ENCODE data around the gene VN1R5.

Gene VN1R5

DNA sequence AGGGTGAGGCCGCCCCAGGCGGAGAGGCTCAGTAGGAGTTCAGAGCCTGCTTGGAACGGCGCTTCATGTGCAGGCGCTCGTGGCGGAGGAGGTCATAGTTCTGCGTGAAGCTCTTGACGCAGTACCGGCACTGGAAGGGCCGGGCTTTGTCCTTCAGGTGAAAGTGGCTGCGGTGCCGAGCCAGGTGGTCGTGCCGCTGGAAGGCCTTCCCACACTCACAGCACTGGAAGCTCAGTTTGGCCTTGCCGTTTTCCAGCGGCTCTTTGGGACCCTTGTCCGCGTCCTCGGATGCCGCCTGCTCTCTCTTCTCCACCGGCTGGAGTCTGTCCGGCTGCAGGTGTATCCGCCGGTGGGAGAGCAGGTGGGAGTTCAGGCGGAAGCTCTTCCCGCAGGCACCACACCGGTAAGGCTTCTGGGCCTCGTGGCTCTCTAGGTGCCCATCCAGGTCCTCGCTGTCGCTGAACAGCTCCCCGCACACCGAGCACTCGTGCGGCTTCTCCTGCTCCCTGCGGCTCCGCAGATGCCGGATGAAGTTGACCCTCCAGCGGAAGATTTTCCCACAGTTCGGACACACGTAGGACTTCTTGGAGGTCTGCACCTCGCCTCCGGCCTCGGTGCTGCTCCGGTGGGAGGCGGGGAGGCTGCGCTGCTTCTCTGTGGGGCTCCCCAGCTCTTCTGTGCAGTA lies 44.8 kb downstream of the VN1R5 start:
- DNase-seq (ENCODE audit: low read depth): no peak

DNA sequence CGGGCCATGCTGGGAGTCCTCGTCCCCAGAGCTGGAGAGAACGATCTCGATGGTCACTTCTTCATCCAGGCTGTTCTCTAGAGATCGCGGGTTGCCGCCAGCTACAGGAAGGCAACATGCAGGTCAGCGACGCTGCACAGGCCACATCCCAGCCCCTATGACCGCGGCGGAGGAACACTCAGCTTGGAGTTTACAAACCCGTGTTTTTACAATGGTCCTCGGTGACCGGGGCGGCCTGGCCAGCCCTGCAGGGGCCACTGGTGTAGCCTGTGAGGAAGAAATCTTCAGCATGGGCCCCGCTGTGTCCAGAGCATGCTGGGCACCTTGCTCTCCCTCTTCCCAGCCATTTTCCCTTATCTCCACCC lies 45.3 kb downstream of the VN1R5 start:
- DNase-seq (ENCODE audit: low read depth): no peak

DNA sequence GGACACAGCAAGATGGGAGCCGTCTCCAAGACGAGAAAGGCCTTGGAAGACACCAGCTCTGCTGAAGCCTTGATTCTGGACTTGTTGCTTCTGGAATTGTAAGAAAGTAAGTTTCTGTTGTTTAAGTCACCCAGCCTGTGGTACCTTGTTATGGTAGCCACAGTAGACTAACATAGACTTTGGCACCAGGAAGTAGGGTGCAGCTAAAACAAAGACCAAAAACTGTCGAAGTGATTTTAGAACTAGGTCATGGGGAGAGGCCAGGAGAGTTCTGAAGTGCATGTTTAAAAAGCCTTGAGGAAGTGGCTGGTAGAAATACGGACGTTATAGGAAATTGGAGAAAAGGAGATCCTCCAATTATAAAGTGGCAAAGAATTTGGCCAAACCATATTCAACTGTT lies 47.3 kb downstream of the VN1R5 start:
- DNase-seq (ENCODE audit: low read depth): no peak

DNA sequence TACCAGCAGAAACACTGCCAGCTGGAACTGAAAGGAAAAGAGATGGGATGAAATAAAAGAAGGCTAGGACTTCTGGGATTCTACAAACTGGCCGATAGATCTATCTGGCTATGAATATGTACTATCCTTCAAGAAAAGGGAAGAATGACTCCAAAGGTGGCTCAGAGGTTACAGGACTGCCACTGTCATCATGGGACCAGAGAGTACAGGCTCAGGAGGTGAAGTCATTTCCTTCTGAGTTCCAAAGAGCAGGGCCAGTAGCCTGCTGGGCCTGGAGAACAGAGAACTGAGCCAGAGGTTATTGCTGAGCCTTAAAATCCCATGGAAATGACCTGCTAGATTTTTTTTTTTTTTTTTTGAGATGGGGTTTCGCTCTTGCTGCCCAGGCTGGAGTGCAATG lies 48.2 kb downstream of the VN1R5 start:
- DNase-seq (ENCODE audit: low read depth): no peak

All from stromal cell of bone marrow (primary cell).